Measurements from ENCODE around the gene ZNF143. TPM values are rescaled to one million over a fixed set of nuclear protein-coding genes. Genes with fewer than 3 reads are reported as not detected.

ZNF143 gene
- total and polyA plus RNA-seq, 2 of the 13 experiments (the other 11 are each of a cell fraction or from before 2014, with no cell fraction given): 22.4 to 35.6 TPM

DNA sequence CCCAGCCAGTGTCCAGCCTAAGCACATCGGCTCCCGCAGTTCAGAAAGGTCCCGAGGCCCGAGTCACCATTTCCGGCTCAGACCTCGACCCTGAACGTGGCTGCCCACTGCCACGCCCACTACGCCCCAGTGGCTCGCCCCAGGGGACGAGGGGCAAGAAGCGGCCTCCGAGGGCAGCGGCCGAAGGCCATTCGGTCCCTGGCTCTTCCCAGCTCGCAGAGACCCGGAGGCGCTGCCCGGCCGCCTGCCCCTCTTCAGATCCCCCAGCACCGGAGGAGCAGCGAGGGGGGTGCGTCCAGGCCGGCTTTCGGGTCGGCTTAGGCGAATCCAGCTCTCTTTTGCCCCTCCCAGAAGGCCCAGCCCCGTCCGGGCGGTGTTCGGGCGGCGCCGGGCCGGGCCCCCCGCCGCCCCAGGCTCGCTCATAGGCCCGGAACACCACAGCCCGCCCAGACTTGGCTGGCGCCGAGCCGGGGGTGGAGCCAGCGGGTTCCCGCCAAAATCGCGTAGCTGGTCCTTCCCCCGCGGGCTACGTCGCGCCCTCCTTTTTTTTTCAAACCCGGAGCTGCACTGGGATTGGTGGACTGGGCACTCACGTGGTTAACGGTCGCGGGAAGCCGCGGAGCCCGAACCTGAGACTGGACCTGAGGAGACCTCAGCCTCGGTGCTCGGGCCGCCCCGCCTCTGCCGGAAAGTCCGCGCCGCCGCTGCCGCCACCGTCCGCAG lies 112.4 kb downstream of the ZNF143 start, which contains the start of gene WEE1 (continued):
- TF ChIP-seq, protein P1, sequence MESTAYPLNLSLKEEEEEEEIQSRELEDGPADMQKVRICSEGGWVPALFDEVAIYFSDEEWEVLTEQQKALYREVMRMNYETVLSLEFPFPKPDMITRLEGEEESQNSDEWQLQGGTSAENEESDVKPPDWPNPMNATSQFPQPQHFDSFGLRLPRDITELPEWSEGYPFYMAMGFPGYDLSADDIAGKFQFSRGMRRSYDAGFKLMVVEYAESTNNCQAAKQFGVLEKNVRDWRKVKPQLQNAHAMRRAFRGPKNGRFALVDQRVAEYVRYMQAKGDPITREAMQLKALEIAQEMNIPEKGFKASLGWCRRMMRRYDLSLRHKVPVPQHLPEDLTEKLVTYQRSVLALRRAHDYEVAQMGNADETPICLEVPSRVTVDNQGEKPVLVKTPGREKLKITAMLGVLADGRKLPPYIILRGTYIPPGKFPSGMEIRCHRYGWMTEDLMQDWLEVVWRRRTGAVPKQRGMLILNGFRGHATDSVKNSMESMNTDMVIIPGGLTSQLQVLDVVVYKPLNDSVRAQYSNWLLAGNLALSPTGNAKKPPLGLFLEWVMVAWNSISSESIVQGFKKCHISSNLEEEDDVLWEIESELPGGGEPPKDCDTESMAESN (CRISPR knock-in tag; conservative IDR thresholded peaks at IDR 0.05): peak; percentile 93
- no peak for TF ChIP-seq ZNF432 (CRISPR knock-in tag; IDR thresholded peaks at IDR 0.05; ENCODE audit: borderline replicate concordance)
- peak; percentile 91 for TF ChIP-seq ZNF501 (CRISPR knock-in tag; IDR thresholded peaks at IDR 0.05)
- TF ChIP-seq POLR2G (IDR thresholded peaks at IDR 0.05; ENCODE audit: low read depth, low read length): peak; percentile 90
- peak; percentile 27; the same call in 1 of the 2 replicates for TF ChIP-seq ZNF572 (CRISPR knock-in tag; IDR thresholded peaks at IDR 0.05)
- peak; percentile 80 for TF ChIP-seq KMT2B (CRISPR knock-in tag; IDR thresholded peaks at IDR 0.05)
- TF ChIP-seq NR2F6 (IDR thresholded peaks at IDR 0.05): no peak
- peak; percentile 53; the same call in 1 of the 2 replicates for TF ChIP-seq NR2F6 (CRISPR knock-in tag; IDR thresholded peaks at IDR 0.05)
- peak; percentile 67 for TF ChIP-seq ZNF333 (CRISPR knock-in tag; IDR thresholded peaks at IDR 0.05; ENCODE audit: borderline replicate concordance)
- no peak; the same call in 1 of the 2 replicates for TF ChIP-seq ZSCAN20 (CRISPR knock-in tag; IDR thresholded peaks at IDR 0.05; ENCODE audit: borderline replicate concordance)
- TF ChIP-seq ZNF225 (CRISPR knock-in tag; IDR thresholded peaks at IDR 0.05): no peak
- peak; percentile 80 for TF ChIP-seq CREB1 (IDR thresholded peaks at IDR 0.05)
- peak; percentile 83 for TF ChIP-seq CREB1 (CRISPR knock-in tag; IDR thresholded peaks at IDR 0.05)
- TF ChIP-seq POLR2AphosphoS5 (IDR thresholded peaks at IDR 0.05; ENCODE audit: low read depth, low read length): peak; percentile 65
- peak; percentile 69 for TF ChIP-seq ZNF768 (CRISPR knock-in tag; IDR thresholded peaks at IDR 0.05)
- peak; percentile 45; the same call in 1 of the 2 replicates for TF ChIP-seq ZSCAN22 (CRISPR knock-in tag; IDR thresholded peaks at IDR 0.05)
- no peak for TF ChIP-seq ZNF30 (CRISPR knock-in tag; IDR thresholded peaks at IDR 0.05)
- TF ChIP-seq, protein P2, sequence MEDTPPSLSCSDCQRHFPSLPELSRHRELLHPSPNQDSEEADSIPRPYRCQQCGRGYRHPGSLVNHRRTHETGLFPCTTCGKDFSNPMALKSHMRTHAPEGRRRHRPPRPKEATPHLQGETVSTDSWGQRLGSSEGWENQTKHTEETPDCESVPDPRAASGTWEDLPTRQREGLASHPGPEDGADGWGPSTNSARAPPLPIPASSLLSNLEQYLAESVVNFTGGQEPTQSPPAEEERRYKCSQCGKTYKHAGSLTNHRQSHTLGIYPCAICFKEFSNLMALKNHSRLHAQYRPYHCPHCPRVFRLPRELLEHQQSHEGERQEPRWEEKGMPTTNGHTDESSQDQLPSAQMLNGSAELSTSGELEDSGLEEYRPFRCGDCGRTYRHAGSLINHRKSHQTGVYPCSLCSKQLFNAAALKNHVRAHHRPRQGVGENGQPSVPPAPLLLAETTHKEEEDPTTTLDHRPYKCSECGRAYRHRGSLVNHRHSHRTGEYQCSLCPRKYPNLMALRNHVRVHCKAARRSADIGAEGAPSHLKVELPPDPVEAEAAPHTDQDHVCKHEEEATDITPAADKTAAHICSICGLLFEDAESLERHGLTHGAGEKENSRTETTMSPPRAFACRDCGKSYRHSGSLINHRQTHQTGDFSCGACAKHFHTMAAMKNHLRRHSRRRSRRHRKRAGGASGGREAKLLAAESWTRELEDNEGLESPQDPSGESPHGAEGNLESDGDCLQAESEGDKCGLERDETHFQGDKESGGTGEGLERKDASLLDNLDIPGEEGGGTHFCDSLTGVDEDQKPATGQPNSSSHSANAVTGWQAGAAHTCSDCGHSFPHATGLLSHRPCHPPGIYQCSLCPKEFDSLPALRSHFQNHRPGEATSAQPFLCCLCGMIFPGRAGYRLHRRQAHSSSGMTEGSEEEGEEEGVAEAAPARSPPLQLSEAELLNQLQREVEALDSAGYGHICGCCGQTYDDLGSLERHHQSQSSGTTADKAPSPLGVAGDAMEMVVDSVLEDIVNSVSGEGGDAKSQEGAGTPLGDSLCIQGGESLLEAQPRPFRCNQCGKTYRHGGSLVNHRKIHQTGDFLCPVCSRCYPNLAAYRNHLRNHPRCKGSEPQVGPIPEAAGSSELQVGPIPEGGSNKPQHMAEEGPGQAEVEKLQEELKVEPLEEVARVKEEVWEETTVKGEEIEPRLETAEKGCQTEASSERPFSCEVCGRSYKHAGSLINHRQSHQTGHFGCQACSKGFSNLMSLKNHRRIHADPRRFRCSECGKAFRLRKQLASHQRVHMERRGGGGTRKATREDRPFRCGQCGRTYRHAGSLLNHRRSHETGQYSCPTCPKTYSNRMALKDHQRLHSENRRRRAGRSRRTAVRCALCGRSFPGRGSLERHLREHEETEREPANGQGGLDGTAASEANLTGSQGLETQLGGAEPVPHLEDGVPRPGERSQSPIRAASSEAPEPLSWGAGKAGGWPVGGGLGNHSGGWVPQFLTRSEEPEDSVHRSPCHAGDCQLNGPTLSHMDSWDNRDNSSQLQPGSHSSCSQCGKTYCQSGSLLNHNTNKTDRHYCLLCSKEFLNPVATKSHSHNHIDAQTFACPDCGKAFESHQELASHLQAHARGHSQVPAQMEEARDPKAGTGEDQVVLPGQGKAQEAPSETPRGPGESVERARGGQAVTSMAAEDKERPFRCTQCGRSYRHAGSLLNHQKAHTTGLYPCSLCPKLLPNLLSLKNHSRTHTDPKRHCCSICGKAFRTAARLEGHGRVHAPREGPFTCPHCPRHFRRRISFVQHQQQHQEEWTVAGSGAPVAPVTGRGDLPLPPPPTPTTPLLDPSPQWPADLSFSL (CRISPR knock-in tag; IDR thresholded peaks at IDR 0.05): no peak
- no peak for TF ChIP-seq HMG20B (CRISPR knock-in tag; conservative IDR thresholded peaks at IDR 0.05)
- TF ChIP-seq, protein P3, sequence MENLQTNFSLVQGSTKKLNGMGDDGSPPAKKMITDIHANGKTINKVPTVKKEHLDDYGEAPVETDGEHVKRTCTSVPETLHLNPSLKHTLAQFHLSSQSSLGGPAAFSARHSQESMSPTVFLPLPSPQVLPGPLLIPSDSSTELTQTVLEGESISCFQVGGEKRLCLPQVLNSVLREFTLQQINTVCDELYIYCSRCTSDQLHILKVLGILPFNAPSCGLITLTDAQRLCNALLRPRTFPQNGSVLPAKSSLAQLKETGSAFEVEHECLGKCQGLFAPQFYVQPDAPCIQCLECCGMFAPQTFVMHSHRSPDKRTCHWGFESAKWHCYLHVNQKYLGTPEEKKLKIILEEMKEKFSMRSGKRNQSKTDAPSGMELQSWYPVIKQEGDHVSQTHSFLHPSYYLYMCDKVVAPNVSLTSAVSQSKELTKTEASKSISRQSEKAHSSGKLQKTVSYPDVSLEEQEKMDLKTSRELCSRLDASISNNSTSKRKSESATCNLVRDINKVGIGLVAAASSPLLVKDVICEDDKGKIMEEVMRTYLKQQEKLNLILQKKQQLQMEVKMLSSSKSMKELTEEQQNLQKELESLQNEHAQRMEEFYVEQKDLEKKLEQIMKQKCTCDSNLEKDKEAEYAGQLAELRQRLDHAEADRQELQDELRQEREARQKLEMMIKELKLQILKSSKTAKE (CRISPR knock-in tag; IDR thresholded peaks at IDR 0.05; ENCODE audit: borderline replicate concordance): peak; percentile 44; the same call in 1 of the 2 replicates
